ENCODE data around the gene TIMM17A.

DNA sequence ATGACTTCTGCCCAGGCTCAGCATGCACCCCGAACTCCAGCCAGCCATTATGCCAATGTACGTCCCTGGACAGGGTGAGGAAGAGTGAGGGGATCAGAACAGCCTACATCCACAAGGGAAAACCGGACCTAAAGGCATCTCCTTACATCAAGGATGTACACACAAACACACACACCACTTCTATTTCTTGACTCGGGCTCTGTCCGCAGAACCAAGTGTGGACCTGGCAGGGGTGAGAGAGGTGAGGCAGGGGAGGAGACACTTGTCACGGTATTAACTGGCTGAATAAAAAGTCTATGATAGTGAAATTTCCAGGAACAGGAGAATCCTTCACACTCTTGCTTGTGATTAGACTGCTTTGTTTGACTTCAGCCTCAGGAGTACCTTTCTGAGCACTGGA lies 11.3 kb upstream of the TIMM17A start:
- TF ChIP-seq, protein P1, sequence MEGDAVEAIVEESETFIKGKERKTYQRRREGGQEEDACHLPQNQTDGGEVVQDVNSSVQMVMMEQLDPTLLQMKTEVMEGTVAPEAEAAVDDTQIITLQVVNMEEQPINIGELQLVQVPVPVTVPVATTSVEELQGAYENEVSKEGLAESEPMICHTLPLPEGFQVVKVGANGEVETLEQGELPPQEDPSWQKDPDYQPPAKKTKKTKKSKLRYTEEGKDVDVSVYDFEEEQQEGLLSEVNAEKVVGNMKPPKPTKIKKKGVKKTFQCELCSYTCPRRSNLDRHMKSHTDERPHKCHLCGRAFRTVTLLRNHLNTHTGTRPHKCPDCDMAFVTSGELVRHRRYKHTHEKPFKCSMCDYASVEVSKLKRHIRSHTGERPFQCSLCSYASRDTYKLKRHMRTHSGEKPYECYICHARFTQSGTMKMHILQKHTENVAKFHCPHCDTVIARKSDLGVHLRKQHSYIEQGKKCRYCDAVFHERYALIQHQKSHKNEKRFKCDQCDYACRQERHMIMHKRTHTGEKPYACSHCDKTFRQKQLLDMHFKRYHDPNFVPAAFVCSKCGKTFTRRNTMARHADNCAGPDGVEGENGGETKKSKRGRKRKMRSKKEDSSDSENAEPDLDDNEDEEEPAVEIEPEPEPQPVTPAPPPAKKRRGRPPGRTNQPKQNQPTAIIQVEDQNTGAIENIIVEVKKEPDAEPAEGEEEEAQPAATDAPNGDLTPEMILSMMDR (IDR thresholded peaks at IDR 0.05) = no peak
- TF ChIP-seq POLR2A (IDR thresholded peaks at IDR 0.05) = no peak
- TF ChIP-seq EP300 (IDR thresholded peaks at IDR 0.05) = no peak
- no peak for TF ChIP-seq POLR2AphosphoS5 (IDR thresholded peaks at IDR 0.05)

All from suprapubic skin (tissue), 4 donors.